ENCODE measurements around the gene CDKN2A. TPM values are rescaled to one million over a fixed set of nuclear protein-coding genes. Genes with fewer than 3 reads are reported as not detected.

The CDKN2A gene
- total and polyA plus RNA-seq, 2 donors (not counting 3 experiments of a cell fraction or from before 2014, with no cell fraction given): 8.5 to 10.7 TPM

- dilution Hi-C loops (cut with MboI; ENCODE audit: extremely low pct_ligation_motif_present, low sequenced_read_pairs) (no loop called here), intact Hi-C loops (cut with micrococcal nuclease) (loop anchor here (1.0 to 2.0 kb wide), 2 partner anchors 8 to 41 kb away; partner anchors contain the start of gene CDKN2B)
- Histone ChIP-seq H3K79me2 (ENCODE audit: control insufficient read depth, insufficient read depth, low read length) (no peaks in the 10 kb centered on the region), H3K4me3 (replicated peaks in 1 of 3; ENCODE audit: insufficient read depth in 1 of 3, low read depth in 1 of 3, low read length in 3 of 3) (no peak overlapping the region), H3K27me3 (ENCODE audit: control insufficient read depth in 2 of 2, insufficient read depth in 2 of 2, low read length in 2 of 2) (peaks cover 65 to 94% of the 10 kb centered on the region in 2 experiments), H3K9ac (replicated peaks; ENCODE audit: extremely low read depth, insufficient read depth, low read length) (no peak overlapping the region), H3K4me2 (ENCODE audit: insufficient read depth, low read length) (no peak overlapping the region), H3K9me3 (replicated peaks; ENCODE audit: control insufficient read depth, insufficient read depth, low read length) (no peaks in the 10 kb centered on the region), H3K4me1 (ENCODE audit: control insufficient read depth, extremely low read depth, insufficient read depth, low read length) (peaks cover 34% of the 10 kb centered on the region), H2AFZ (ENCODE audit: low read depth, low read length) (no peak overlapping the region), H3K27ac (ENCODE audit: insufficient read depth, low read depth, low read length) (no peak overlapping the region), H3K36me3 (ENCODE audit: control insufficient read depth in 2 of 2, extremely low read depth in 1 of 2, insufficient read depth in 2 of 2, low read length in 2 of 2) (no peaks in the 10 kb centered on the region), H3K9me1 (replicated peaks; ENCODE audit: control insufficient read depth, extremely low read depth, insufficient read depth, low read length) (no peaks in the 10 kb centered on the region), H4K20me1 (replicated peaks; ENCODE audit: control insufficient read depth, extremely low read depth, insufficient read depth, low read length) (peaks cover 2% of the 10 kb centered on the region)
- BruUV-seq (replicated peaks): no TSS peak
- no peak for DNase-seq (ENCODE audit: low read depth, low spot score)
- CTCF ChIA-PET: interaction anchor here (1.1 to 4.7 kb wide), 9 partner anchors 15 to 271 kb away, joined by 3 to 47 read pairs (median 6); partner anchors contain the start of gene CDKN2B
- POLR2A ChIA-PET: interaction anchor here (0.6 kb wide), 1 partner anchor 277 kb away, joined by 8 read pairs; no protein-coding TSS in a partner anchor
- peak; percentile 8 for FAIRE-seq
- no peak for TF ChIP-seq POLR2AphosphoS5 (IDR thresholded peaks at IDR 0.05; ENCODE audit: insufficient read depth, low read depth, low read length)
- no peak for TF ChIP-seq MAX (IDR thresholded peaks at IDR 0.05; ENCODE audit: insufficient read depth, insufficient read length)
- no peak for TF ChIP-seq EZH2 (IDR thresholded peaks at IDR 0.05; ENCODE audit: borderline replicate concordance, low read depth, low read length, severe bottlenecking)
- TF ChIP-seq JUN (IDR thresholded peaks at IDR 0.05; ENCODE audit: borderline replicate concordance, insufficient read depth, insufficient read length, low read depth): no peak
These were observed 26.5 kb downstream of the CDKN2A start for GRCh38 chr9:21967702-21968101.

DNA sequence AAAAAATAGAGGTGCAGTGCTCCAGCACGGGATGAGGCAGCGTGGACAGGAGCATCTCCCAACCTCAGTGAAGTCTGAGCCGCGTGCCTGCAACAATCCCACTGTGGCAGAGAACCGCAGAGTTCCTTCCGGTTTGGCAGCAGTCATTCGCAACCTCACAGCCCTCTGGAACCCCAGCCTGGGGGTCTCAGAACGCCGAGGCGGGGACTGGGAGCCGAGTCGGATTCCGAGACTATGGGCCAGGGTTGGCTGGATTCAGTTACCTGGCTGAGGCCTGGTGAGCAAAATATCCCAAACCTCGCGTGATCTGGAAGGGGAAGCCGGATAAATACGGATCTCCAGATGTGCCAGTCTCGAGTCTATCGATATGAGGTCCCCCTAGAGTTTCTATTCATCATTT lies 27.0 kb downstream of the CDKN2A start:
- H3K4me1 ChIP-seq (ENCODE audit: control insufficient read depth, extremely low read depth, insufficient read depth, low read length): peaks cover 34% of the 10 kb centered on the region
- BruUV-seq (replicated peaks): no TSS peak
- dilution Hi-C loops (cut with MboI; ENCODE audit: extremely low pct_ligation_motif_present, low sequenced_read_pairs): no loop called here
- DNase-seq (ENCODE audit: low read depth, low spot score) (no peak), FAIRE-seq (peak; percentile 35)
- peak; percentile 57 for TF ChIP-seq EZH2 (IDR thresholded peaks at IDR 0.05; ENCODE audit: borderline replicate concordance, low read depth, low read length, severe bottlenecking)
- TF ChIP-seq, protein P1, sequence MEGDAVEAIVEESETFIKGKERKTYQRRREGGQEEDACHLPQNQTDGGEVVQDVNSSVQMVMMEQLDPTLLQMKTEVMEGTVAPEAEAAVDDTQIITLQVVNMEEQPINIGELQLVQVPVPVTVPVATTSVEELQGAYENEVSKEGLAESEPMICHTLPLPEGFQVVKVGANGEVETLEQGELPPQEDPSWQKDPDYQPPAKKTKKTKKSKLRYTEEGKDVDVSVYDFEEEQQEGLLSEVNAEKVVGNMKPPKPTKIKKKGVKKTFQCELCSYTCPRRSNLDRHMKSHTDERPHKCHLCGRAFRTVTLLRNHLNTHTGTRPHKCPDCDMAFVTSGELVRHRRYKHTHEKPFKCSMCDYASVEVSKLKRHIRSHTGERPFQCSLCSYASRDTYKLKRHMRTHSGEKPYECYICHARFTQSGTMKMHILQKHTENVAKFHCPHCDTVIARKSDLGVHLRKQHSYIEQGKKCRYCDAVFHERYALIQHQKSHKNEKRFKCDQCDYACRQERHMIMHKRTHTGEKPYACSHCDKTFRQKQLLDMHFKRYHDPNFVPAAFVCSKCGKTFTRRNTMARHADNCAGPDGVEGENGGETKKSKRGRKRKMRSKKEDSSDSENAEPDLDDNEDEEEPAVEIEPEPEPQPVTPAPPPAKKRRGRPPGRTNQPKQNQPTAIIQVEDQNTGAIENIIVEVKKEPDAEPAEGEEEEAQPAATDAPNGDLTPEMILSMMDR (IDR thresholded peaks at IDR 0.05; ENCODE audit: extremely low read depth in 1 of 2, insufficient read depth in 1 of 2, low read depth in 1 of 2, low read length in 2 of 2): no peak
- H3K27me3 ChIP-seq (ENCODE audit: control insufficient read depth in 2 of 2, insufficient read depth in 2 of 2, low read length in 2 of 2): peaks cover 60 to 91% of the 10 kb centered on the region in 2 experiments
- no peaks in the 10 kb centered on the region for H3K9me1 ChIP-seq (replicated peaks; ENCODE audit: control insufficient read depth, extremely low read depth, insufficient read depth, low read length)
- ChIA-PET POLR2A (no interaction called here), CTCF (interaction anchor here (1.2 to 2.9 kb wide), 4 partner anchors 23 to 272 kb away, joined by 3 to 12 read pairs (median 5); no protein-coding TSS in a partner anchor)
- no peaks in the 10 kb centered on the region for H3K36me3 ChIP-seq (ENCODE audit: control insufficient read depth in 2 of 2, extremely low read depth in 1 of 2, insufficient read depth in 2 of 2, low read length in 2 of 2)
- H3K4me3 ChIP-seq (replicated peaks in 1 of 3; ENCODE audit: insufficient read depth in 1 of 3, low read depth in 1 of 3, low read length in 3 of 3): no peak overlapping the region
- H3K27ac ChIP-seq (ENCODE audit: insufficient read depth, low read depth, low read length): no peak overlapping the region
- H3K9ac ChIP-seq (replicated peaks; ENCODE audit: extremely low read depth, insufficient read depth, low read length): no peak overlapping the region
- no peaks in the 10 kb centered on the region for H3K79me2 ChIP-seq (ENCODE audit: control insufficient read depth, insufficient read depth, low read length)
- intact Hi-C loops (cut with micrococcal nuclease): loop anchor here (1.0 kb wide), 1 partner anchor 8 kb away; no protein-coding TSS in a partner anchor
- no peaks in the 10 kb centered on the region for H3K9me3 ChIP-seq (replicated peaks; ENCODE audit: control insufficient read depth, insufficient read depth, low read length)
- H3K4me2 ChIP-seq (ENCODE audit: insufficient read depth, low read length): no peak overlapping the region
- H4K20me1 ChIP-seq (replicated peaks; ENCODE audit: control insufficient read depth, extremely low read depth, insufficient read depth, low read length): peaks cover 2% of the 10 kb centered on the region
- H2AFZ ChIP-seq (ENCODE audit: low read depth, low read length): no peak overlapping the region

Data from endothelial cell of umbilical vein (primary cell).